HG02981 (cell line): ENCODE measurements around the gene HKDC1.

Experiments used
- ATAC-seq: cut with Tn5 transposase; IDR thresholded peaks from one replicate; pipeline ENCODE4 v1.9.1; 2021; ENCODE audit warnings: mild to moderate bottlenecking, moderate library complexity; ENCODE audit not compliant: unreplicated experiment

HKDC1 gene

DNA sequence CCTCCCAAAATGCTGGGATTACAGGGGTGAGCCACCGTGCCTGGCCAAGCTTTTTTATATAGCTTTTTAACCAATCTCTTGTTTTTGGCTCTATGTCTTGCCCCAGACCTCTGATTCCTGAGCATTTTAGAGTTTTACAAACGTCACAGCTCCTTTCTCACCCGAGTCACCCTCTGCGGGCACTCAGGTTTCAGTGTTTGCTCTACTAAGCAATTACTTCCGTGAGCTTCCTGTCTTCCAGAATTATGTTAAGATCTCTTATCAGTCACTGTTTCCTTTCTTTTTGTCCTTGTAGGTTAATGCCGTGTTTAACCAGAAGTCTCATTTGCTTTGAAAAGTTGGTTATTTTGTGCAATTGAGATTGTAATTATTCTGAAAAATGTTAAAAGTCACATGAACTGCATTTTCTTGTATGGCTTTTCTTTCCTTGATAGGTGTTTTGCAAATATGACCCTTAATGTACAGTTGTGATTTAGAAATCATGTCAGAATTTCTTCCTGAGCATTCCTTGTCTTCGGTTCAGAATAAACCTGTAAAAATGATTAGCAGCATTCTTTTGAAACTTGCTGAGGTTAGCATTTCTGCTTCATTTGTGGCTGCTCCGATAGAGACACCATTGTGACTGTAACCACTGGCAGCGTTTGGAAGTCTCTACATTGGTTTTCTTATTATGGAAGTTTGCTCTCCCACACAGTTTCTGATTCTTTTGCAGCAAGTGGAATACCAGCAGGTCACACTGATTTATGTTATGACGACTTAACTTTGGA, 4.5 kb upstream of the HKDC1 start:
- no peak for ATAC-seq

DNA sequence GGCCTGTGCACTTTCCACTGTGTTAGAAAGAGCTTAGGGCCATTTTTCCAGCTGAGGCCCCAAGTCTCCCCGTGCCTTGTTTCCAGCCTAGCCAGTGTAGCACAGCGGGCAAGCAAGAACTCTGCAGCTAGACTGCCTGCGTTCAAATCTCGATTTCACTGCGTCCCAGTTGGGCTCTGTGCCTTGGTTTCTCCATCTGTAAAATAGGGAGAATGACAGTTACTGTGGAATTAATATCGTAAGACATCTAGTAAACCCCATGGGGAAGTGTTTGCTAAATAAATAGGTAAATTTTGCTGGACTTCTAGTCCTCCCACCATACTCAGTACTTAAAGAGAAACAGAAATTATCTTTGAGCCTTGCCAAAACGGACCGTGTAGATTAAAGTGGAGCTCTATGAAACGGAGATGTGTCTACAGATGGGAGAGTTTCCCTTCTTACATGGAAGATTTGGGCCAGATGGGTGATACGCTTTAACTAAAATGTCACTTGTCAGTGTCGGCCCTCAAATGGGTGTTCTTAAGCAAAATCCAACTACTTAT, 3.5 kb upstream of the HKDC1 start:
- no peak for ATAC-seq

DNA sequence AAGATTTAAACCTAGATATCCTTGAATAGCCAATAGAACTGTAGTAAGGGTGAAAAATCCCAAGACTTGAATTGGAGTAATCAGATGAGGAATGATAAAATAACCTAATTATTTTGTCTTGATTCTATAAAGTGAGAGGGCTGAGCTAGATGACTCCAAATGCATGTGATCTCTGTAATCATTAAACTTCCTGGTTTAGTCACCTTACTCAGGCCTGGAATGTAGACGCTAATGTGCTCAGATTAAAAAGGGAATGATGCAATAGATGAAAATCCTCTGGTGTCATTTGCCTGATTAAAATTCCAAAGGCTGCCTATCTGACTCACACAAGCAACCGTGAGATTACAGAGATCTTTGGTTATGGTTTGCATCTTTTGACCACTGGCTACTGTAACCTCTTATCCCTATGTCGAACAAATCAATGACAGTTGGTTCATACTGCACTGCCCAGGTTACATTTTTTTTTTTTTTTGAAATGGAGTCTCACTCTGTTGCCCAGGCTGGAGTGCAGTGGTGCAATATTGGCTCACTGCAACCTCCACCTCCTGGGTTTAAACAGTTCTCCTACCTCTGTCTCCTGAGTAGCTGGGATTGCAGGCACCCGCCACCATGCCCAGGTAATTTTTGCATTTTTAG, 2.9 kb upstream of the HKDC1 start:
- no peak for ATAC-seq

DNA sequence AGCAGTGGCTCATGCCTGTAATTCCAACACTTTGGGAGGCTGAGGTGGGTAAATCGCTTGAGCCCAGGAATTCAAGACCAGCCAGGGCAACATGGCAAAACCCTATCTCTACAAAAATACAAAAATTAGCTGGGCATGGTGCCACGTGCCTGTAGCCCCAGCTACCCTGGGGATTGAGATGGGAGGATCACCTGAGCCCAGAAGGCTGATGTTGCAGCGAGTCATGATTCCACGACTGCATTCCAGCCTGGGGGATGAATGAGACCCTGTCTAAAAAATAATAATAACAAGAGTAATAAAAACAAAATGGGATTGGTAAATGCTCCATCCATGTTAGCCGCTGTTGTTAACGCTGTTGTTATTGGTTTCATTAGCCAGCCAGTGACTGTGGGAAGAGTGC, 1.3 kb upstream of the HKDC1 start:
- ATAC-seq = no peak

DNA sequence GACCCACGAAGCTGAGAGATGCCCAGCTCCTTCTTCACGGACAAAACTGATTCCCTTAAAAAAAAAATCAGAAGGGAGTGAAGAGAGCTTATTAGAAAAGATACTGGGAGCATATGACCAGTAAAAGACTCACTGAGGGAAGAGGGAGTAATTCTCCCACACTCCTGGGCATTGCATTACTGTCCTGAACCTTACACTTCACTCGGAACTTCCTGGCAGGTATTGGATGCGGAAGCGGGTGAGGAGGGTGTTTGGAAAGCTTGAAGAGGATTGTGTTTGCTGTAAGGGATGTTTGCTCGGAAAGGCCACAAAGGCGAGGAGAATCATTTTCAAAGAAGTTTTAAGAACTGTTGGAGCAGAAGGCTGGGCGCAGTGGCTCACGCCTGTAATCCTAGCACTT, 375 bp downstream of the HKDC1 start:
- no peak for ATAC-seq

DNA sequence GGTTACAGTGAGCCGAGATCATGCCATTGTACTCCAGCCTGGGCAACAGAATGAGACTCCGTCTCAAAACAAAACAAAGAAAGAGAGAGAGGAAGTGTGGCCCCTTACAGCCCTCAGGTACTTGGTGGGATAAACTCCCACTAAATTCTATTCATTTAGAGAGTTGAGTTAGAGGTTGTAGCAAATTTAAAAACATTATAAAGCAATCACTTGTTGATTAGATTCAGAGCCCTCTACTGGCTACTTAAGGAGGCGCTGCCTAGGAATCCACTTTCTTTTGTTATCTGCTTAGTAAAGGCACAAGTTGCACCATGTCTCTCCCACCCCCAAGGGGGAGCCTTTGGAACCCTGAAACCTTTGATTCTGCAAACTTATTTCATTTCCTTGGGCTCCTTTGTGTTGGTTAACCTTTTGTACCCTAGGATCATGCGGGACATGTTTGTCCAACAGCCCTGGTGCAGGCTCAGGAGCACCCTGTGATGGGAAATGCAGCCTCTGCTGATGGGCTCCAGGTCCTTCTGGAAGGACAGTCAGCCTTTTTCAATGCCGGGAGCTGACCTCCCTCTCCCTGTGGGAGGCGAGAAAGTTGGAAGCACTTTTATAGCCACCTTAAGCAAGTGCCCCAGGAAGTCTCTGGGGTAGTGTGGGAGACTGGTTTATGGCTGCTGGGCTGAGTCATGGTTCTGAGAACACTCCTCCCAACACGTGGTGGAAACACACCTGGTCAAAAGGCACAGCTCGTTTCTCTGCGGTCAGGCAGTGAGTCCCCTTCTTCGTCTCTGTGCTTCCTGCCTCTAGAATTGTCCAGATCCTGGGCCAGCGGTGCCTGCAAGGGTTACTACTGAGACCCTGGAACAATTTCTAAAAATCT, 2.3 kb downstream of the HKDC1 start:
- ATAC-seq = peak; percentile 93

DNA sequence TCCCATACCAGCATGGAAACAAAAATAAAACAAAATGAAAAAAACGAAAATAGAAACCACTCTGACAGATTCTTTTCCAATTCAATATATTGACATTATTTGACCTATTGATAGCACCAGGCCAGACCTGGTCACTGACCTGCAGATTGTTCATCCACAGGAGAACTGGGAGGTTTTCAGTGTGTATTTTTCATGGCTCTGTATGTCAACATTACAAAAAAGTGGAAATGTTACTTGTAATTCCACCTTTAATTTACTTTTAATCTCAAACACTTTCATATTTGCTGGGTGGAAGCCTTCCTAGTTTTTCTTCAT, 2.9 kb downstream of the HKDC1 start:
- no peak for ATAC-seq

DNA sequence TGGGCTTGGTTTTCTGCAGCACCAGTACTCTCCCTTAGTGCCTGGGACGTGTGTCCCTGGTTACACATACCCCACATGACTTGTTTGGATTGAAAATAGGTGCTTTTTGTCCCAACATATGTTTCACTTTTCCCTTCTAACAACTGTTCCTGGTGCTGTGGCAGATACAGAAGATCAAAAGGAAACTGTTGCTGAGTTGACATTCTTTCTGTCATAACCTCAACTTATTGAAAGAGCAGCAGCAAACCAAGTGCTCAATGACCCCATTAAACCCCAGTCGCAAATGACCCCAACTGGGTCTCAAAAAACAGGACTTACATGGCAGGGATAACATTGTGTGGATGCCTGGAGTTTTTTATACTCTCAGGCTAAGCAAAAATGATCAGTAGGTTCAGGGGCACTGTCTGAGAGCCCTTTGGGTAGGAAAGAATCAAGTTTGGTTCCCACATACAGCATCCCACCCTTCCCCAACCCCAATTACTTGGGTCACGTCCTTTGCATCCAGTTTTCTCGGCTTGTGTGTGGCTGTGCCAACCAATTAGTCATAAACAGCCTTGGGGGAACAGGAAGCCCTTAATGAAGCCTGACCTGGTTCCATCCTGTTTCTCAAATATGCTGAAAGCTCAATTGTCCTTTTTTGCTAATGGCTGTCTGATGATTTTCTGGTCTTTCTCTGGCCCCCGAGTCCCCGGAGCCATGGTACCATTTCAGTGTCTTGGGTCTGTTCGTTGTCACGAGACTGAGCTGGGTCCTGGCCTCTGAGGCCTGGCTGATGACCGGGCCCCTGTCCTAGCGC, 4.9 kb downstream of the HKDC1 start:
- no peak for ATAC-seq

DNA sequence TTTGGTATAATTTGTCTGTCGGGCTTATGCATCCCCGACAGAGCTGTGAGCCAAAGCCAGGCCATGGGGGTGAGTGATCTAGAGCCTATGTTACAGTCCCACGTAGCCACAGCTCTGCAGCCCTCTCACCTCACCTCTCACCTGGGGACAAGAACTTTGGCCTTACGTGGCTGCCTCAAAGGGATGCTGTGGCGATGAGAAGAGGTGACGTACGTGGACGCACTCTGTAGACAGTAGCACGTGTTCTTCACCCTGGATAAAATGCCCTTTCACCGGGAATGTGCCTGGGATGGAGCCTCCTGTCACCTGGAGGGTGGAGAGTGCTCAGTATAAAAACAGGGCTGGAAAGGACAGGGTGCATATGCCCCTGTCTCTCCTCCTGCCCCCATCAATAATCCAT, 5.5 kb downstream of the HKDC1 start:
- no peak for ATAC-seq

DNA sequence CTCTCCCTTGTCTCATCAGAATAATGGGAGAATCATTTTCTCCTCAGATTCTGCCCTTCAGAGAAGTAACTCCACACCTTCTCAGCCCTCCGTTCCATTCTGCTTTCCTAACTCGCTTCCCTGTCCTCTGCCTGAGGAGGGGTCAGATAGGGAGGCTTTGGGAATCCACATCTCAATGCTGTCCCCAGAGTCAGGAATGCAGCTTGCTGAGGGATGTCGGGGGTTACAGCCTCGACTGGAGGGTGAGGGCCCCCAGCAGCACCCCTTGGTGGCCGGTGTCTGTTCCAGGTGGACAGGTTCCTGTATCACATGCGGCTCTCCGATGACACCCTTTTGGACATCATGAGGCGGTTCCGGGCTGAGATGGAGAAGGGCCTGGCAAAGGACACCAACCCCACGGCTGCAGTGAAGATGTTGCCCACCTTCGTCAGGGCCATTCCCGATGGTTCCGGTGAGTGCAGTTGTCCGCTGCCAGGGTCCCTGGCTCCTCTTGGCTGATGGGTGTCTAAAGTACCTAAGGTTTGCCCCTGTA, 6.9 kb downstream of the HKDC1 start:
- no peak for ATAC-seq

DNA sequence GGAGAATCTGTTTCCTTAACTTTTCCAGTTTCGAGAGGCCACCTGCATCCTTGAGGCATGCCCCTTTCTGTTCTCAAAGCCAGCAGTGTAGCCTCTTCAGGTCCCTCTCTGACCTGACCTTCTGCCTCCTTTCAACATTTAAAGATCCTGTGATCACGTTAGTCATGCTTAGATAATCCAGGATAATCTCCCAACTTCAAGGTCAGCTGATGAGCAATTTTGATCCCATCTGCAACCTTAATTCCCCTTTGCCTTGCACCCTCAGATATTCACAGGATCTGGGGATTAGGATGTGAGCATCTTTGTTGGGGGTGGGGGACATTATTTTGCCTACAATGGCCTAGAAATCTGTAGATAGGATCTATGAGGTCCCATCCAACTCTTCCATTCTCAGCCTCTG, 8.0 kb downstream of the HKDC1 start:
- ATAC-seq = no peak

DNA sequence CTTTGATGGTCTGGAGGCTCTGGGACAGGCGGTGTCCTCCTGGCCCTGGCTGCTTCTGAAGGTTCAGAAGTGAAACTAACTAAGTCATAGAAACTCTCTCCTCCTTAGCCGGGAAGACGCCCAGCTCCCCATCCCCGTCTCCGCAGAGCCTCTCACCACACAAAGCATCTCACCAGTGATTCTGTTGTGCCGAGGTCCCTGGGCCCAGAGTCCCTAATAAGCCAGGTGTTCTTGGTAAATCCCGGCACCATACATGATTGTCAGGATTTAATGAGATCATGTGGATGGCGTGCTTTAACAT, 9.4 kb downstream of the HKDC1 start:
- no peak for ATAC-seq

DNA sequence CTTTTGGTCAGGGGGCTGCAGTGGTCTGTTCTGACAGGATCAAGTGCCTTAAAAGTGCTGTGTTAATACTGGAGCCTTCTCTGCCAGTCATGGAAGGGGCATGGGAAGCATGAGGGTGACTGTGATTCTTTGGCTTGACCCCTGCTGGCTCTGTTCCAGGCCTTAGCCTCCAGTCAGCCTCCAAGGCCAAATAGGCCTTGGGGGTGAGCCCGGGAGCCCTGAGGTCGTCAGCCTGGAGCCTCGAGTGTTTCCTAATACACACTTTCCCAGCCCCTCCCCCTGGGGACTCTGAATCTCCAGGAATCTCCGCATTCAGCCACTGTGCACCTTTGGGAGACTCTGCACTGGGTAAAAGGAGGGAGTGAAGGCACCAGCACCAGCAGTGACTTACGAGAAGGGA, 10.0 kb downstream of the HKDC1 start:
- ATAC-seq = no peak

DNA sequence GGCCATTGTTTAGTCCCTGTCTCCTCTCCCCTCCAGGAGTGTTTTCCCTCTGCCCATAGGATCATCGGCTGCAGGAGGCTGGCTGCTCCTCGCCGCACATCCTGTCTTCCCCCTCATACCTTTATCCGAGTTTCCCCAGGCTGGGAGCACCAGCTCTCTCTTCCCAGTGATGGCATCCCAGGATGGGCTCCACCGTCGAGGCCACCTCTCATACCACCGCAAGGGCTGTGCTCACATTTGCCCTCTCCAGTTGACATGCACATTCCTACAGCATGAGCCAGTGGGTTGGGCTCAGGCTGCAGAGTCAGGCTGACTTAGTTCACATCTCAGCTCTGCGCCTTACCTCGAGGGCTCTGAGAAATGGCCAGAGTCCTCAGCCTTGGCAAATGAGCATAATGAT, 12.1 kb downstream of the HKDC1 start:
- no peak for ATAC-seq

DNA sequence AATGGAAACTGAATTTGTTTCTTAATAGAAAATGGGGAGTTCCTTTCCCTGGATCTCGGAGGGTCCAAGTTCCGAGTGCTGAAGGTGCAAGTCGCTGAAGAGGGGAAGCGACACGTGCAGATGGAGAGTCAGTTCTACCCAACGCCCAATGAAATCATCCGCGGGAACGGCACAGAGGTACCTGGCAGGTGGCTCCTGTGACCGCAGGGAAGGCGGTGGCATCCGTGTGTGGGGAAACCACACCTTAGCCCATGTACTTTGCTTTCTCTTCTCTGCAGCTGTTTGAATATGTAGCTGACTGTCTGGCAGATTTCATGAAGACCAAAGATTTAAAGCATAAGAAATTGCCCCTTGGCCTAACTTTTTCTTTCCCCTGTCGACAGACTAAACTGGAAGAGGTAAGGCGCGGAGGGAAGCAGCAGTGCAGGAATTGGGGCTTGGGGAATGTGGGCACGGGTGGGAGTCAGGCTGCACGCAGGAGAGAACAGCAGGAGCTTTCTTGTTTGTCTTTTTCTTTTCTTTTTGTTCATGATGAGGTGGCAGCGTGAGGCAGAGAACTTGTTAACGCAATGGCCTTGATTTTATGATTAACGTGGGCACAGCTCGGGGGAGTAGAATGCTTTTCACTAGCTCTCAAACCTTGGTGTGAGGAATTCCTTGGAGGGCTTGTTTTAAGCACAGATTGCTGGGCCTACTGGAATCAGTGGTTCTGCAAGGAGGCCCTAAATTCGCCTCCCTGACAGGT, 12.8 kb downstream of the HKDC1 start:
- no peak for ATAC-seq

DNA sequence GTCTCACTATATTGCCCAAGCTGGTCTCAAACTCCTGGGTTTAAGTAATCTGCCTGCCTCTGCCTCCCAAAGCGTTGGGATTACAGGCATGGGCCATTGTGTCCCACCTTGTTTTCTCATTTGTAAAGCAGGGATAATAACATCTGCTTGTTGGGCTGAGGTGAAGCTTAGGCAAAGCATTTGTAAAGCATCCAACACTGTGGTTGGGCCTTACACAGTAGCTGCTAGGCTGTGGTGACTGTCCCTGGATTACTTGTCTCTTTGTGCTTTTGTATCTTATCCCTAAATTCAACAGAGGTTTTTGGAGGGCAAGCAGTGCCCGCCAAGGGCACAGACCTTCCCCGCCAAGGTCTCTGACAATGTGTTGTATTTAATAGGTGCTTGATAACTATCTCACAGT, 14.3 kb downstream of the HKDC1 start:
- no peak for ATAC-seq

DNA sequence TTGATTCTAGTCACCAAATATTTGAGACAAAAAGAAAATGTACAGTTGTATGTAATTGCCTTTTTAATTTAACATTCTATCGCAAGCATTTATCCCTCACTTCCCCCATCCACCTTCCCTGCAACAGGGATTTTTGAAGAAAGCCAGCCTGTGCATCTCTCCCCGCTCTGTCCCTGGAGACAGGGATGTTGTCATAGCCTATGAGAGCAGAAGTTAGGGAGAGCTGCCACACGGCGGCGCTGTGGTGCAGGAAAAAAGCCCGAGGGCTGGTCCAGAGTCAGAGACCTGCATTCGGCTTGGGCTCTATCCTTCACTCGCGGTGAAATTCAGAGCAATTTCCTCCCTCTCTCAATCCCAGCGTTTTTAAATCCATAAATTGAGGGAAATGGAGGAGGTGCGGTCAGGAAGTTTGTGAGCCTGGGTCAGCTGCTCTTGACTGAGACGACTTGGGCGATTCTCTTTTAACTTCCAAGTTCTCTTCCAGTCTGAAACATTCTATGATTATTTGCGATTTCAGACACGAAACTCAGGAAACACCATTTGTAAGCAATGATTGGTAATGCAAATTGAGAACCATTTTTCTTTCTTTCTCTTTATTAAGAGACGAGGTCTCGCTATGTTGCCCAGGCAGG, 17.5 kb downstream of the HKDC1 start:
- peak; percentile 80 for ATAC-seq

DNA sequence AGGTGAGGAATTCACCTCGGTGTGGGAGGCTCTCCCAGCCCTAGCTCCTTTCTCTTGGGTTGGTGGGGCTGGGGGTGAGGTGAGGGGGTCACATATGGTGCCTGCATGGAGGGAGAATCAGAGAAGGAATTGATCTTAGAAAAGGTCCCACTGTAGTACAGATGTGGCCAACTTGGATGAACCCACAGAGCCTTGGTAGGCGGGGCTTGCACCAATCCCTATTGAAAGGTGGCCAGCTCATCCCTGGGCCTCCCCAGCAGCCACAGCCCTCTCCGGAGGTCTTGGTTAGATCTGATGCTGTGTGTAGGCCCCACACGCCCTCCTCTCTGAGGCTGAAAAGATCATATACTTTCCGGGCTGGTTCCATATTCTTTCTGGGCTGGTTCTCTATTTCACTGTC, 19.0 kb downstream of the HKDC1 start:
- ATAC-seq = no peak

DNA sequence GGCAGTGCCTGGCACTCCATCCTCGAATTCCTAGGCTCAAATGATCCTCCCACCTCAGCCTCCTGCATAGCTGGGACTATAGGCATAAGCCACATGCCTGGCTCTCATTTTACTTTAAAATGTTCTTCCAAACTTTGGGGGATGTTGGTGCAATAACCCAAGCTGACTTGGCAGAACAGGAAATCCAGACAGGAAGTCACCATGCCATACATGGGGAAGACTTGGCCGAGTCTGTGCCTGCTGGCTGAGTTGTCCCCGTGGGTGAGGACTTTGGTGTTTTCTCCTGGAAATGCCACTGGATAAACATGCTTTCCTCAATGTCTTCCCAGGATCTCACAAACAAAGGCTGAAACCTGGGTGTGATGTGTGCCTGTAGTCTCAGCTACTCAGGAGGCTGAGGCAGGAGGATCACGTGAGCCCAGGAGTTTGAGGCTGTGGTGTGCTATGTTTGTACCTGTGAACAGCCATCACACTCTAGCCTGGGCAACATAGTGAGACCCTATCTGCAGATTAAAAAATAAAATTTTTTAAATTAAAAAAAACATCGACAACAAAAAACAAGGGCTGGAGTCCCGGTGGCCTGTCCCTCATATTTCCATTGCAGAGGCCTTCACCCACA, 19.8 kb downstream of the HKDC1 start:
- ATAC-seq = no peak
